OCI-LY7 (cell line): ENCODE measurements around the gene KCTD21. TPM values are rescaled to one million over a fixed set of nuclear protein-coding genes. Genes with fewer than 3 reads are reported as not detected.

Source experiments
- BruUV-seq: library from RNA; stranded (reverse); fragments of 400-500 nt; replicated peaks from 2 replicates; lab custom pipeline; 2021; lab: Mats Ljungman, UMichigan
- CTCF ChIA-PET: fragments of 300-600 bp; sonication (Branson Sonifier 250); formaldehyde crosslinking; loops from one replicate; lab custom pipeline; 2022; ENCODE audit warnings: antibody characterized with exemption; ENCODE audit not compliant: unreplicated experiment; lab: Charles Lee
- POLR2A ChIA-PET: fragments of 300-600 bp; sonication (Branson Sonifier 250); formaldehyde crosslinking; loops from one replicate; lab custom pipeline; 2022; ENCODE audit warnings: antibody characterized with exemption; lab: Charles Lee
- DNase-seq: peaks from one replicate; pipeline ENCODE4 v3.0.0-alpha.2; 2015; ENCODE audit warnings: low spot score
- H2AFZ ChIP-seq: fragments of 200-600 bp; sonication (generic), shearing (Covaris generic); 2 replicates; pipeline ENCODE4 v1.6.1; 2014; ENCODE audit warnings: mild to moderate bottlenecking, antibody characterized with exemption, low read length, moderate library complexity
- H3K27ac ChIP-seq: fragments of 200-600 bp; sonication (generic); 2 replicates; pipeline ENCODE4 v1.5.1; 2014; ENCODE audit warnings: mixed run types, low read depth, mild to moderate bottlenecking, moderate library complexity, low read length, inconsistent platforms; ENCODE audit not compliant: poor library complexity, severe bottlenecking
- H3K36me3 ChIP-seq: fragments of 200-600 bp; sonication (generic); 2 replicates; pipeline ENCODE4 v1.6.1; 2014; ENCODE audit warnings: mild to moderate bottlenecking, antibody characterized with exemption, low read length, moderate library complexity, mixed read lengths; ENCODE audit not compliant: insufficient read depth
- H3K4me1 ChIP-seq: fragments of 200-600 bp; sonication (generic); 2 replicates; pipeline ENCODE4 v1.5.1; 2014; ENCODE audit warnings: mild to moderate bottlenecking, low read length; ENCODE audit not compliant: insufficient read depth, poor library complexity, severe bottlenecking
- H3K4me2 ChIP-seq: fragments of 200-600 bp; sonication (generic); 2 replicates; pipeline ENCODE4 v1.6.1; 2014; ENCODE audit warnings: mild to moderate bottlenecking, low read length
- H3K4me3 ChIP-seq: fragments of 200-600 bp; sonication (generic); 2 replicates; pipeline ENCODE4 v1.5.1; 2014; ENCODE audit warnings: mild to moderate bottlenecking, low read depth, low read length; ENCODE audit not compliant: poor library complexity, severe bottlenecking
- H3K79me2 ChIP-seq: fragments of 200-600 bp; sonication (generic); 2 replicates; pipeline ENCODE4 v1.6.1; 2016; ENCODE audit warnings: low read depth, mild to moderate bottlenecking, low read length, moderate library complexity, mixed read lengths; ENCODE audit not compliant: insufficient read depth
- H3K9me2 ChIP-seq: fragments of 200-600 bp; sonication (generic); 2 replicates; pipeline ENCODE4 v1.6.1; 2016; ENCODE audit warnings: mild to moderate bottlenecking, low read length, mixed read lengths; ENCODE audit not compliant: insufficient read depth
- H3K9me3 ChIP-seq: fragments of 200-600 bp; sonication (generic); 2 replicates; pipeline ENCODE4 v1.6.1; 2014; ENCODE audit warnings: mild to moderate bottlenecking, mixed run types, low read length, mixed read lengths
- H4K20me1 ChIP-seq: fragments of 200-600 bp; sonication (generic); 2 replicates; pipeline ENCODE4 v1.6.1; 2014; ENCODE audit warnings: mild to moderate bottlenecking, antibody characterized with exemption, low read length, moderate library complexity, mixed read lengths; ENCODE audit not compliant: insufficient read depth
- CTCF ChIP-seq: fragments of 200-600 bp; sonication (generic); conservative IDR thresholded peaks from 2 replicates; pipeline ENCODE4 v1.5.1; 2014; ENCODE audit warnings: mild to moderate bottlenecking, antibody characterized with exemption, low read length, moderate library complexity, mixed read lengths
- EZH2phosphoT487 ChIP-seq: fragments of 200-600 bp; sonication (generic); IDR thresholded peaks from 2 replicates; pipeline ENCODE4 v1.6.1; 2018; ENCODE audit warnings: low read depth, borderline replicate concordance, mild to moderate bottlenecking, mixed run types, antibody characterized with exemption, low read length, moderate library complexity, mixed read lengths
- intact Hi-C: fragments of 100-400 bp; cut with micrococcal nuclease; formaldehyde crosslinking; loops from one replicate; pipeline ENCODE4 v1.10.0; 2022; ENCODE audit not compliant: unreplicated experiment
- total RNA-seq, 2 experiments: library from RNA; depleted of rRNA in 1 of 2; stranded (reverse); fragments of >200 nt in 1 of 2; shearing (Covaris generic) in 1 of 2; gene quantifications; 2 replicates each; pipeline ENCODE4 v1.2.3, GENCODE V29; 2014 to 2022

Gene KCTD21
- total RNA-seq, 2 experiments from 2014 or later = 1.5 to 2.5 TPM

GRCh38 chr11:78171951-78172350 is 16.5 kb downstream of the KCTD21 start:
- H2AFZ ChIP-seq = no peak overlapping the region
- no peak overlapping the region for H3K4me3 ChIP-seq
- H3K27ac ChIP-seq = no peak overlapping the region
- no peaks in the 10 kb centered on the region for H3K79me2 ChIP-seq
- no peaks in the 10 kb centered on the region for H3K9me3 ChIP-seq
- no peaks in the 10 kb centered on the region for H4K20me1 ChIP-seq
- no peaks in the 10 kb centered on the region for H3K36me3 ChIP-seq
- H3K4me1 ChIP-seq = no peaks in the 10 kb centered on the region
- no peaks in the 10 kb centered on the region for H3K9me2 ChIP-seq
- TF ChIP-seq EZH2phosphoT487 = no peak
- no peak for TF ChIP-seq CTCF
- CTCF ChIA-PET = no interaction called here
- no peak for DNase-seq
- POLR2A ChIA-PET = no interaction called here
- H3K4me2 ChIP-seq = no peak overlapping the region
- intact Hi-C loops = no loop called here
- no TSS peak for BruUV-seq

GRCh38 chr11:78170874-78171549 is 17.4 kb downstream of the KCTD21 start:
- ChIA-PET CTCF (no interaction called here), POLR2A (no interaction called here)
- H3K27ac ChIP-seq = no peak overlapping the region
- no TSS peak for BruUV-seq
- no peaks in the 10 kb centered on the region for H3K79me2 ChIP-seq
- H3K4me2 ChIP-seq = no peak overlapping the region
- intact Hi-C loops = no loop called here
- H3K9me2 ChIP-seq = no peaks in the 10 kb centered on the region
- DNase-seq = no peak
- H3K9me3 ChIP-seq = no peaks in the 10 kb centered on the region
- no peaks in the 10 kb centered on the region for H3K36me3 ChIP-seq
- H3K4me1 ChIP-seq = no peaks in the 10 kb centered on the region
- no peaks in the 10 kb centered on the region for H4K20me1 ChIP-seq
- no peak for TF ChIP-seq EZH2phosphoT487
- no peak for TF ChIP-seq CTCF
- no peak overlapping the region for H2AFZ ChIP-seq
- H3K4me3 ChIP-seq = no peak overlapping the region

- no peaks in the 10 kb centered on the region for H3K36me3 ChIP-seq
- no peaks in the 10 kb centered on the region for H3K9me2 ChIP-seq
- intact Hi-C loops = no loop called here
- H3K9me3 ChIP-seq = no peaks in the 10 kb centered on the region
- H3K4me1 ChIP-seq = no peaks in the 10 kb centered on the region
- POLR2A ChIA-PET = no interaction called here
- H3K27ac ChIP-seq = no peak overlapping the region
- no peak for TF ChIP-seq EZH2phosphoT487
- TF ChIP-seq CTCF = no peak
- no peaks in the 10 kb centered on the region for H3K79me2 ChIP-seq
- no TSS peak for BruUV-seq
- H2AFZ ChIP-seq = no peak overlapping the region
- no peaks in the 10 kb centered on the region for H4K20me1 ChIP-seq
- H3K4me3 ChIP-seq = no peak overlapping the region
- no peak overlapping the region for H3K4me2 ChIP-seq
- CTCF ChIA-PET = no interaction called here
- no peak for DNase-seq
These were observed 18.0 kb downstream of the KCTD21 start for GRCh38 chr11:78170413-78170812.
